ENCODE data around the gene ZBTB20. TPM values are rescaled to one million over a fixed set of nuclear protein-coding genes. Genes with fewer than 3 reads are reported as not detected.

Gene ZBTB20
- total RNA-seq, 1 experiment from 2014 or later: 2.5 TPM

GRCh38 chr3:114929971-114930732 lies 216.9 kb downstream of the ZBTB20 start:
- no peak for DNase-seq (ENCODE audit: low read depth)

- peak; percentile 14 for DNase-seq (ENCODE audit: low read depth)
Measured at GRCh38 chr3:114928989-114929640, 218.0 kb downstream of the ZBTB20 start.

- DNase-seq (ENCODE audit: low read depth): no peak
Measured at GRCh38 chr3:114904633-114905032, 242.5 kb downstream of the ZBTB20 start.

GRCh38 chr3:114903213-114903612 lies 243.9 kb downstream of the ZBTB20 start:
- DNase-seq (ENCODE audit: low read depth): no peak

- DNase-seq (ENCODE audit: low read depth): no peak
Measured at GRCh38 chr3:114902691-114903101, 244.4 kb downstream of the ZBTB20 start.

GRCh38 chr3:114900908-114901307 lies 246.2 kb downstream of the ZBTB20 start:
- no peak for DNase-seq (ENCODE audit: low read depth)

- no peak for DNase-seq (ENCODE audit: low read depth)
Measured at GRCh38 chr3:114899186-114899931, 247.7 kb downstream of the ZBTB20 start.

- no peak for DNase-seq (ENCODE audit: low read depth)
Measured at GRCh38 chr3:114896978-114897377, 250.1 kb downstream of the ZBTB20 start.

- DNase-seq (ENCODE audit: low read depth): no peak
Measured at GRCh38 chr3:114893361-114893760, 253.7 kb downstream of the ZBTB20 start.

- DNase-seq (ENCODE audit: low read depth): no peak
Measured at GRCh38 chr3:114892880-114893279, 254.2 kb downstream of the ZBTB20 start.

- DNase-seq (ENCODE audit: low read depth): no peak
Measured at GRCh38 chr3:114892131-114892879, 254.8 kb downstream of the ZBTB20 start.

- no peak for DNase-seq (ENCODE audit: low read depth)
Measured at GRCh38 chr3:114887806-114888205, 259.3 kb downstream of the ZBTB20 start.

GRCh38 chr3:114886905-114887304 lies 260.2 kb downstream of the ZBTB20 start:
- no peak for DNase-seq (ENCODE audit: low read depth)

- no peak for DNase-seq (ENCODE audit: low read depth)
Measured at GRCh38 chr3:114884213-114884923, 262.7 kb downstream of the ZBTB20 start.

GRCh38 chr3:114880078-114880477 lies 267.0 kb downstream of the ZBTB20 start:
- peak; percentile 27 for DNase-seq (ENCODE audit: low read depth)

GRCh38 chr3:114879059-114880031 lies 267.7 kb downstream of the ZBTB20 start:
- peak; percentile 66 for DNase-seq (ENCODE audit: low read depth)

GRCh38 chr3:114878114-114878839 lies 268.8 kb downstream of the ZBTB20 start:
- peak; percentile 54 for DNase-seq (ENCODE audit: low read depth)

- no peak for DNase-seq (ENCODE audit: low read depth)
Measured at GRCh38 chr3:114877378-114878113, 269.5 kb downstream of the ZBTB20 start.

Data from Daoy (cell line).